ENCODE data around the gene MAP3K6. TPM values are rescaled to one million over a fixed set of nuclear protein-coding genes. Genes with fewer than 3 reads are reported as not detected.
A peak's percentile ranks its signal among the peaks of the same experiment; 100 is the strongest.

The MAP3K6 gene
- total RNA-seq, 4 donors from 2014 or later, result 13.5 to 35.5 (median 24.4) TPM

GRCh38 chr1:27349784-27350662, 16.7 kb downstream of the MAP3K6 start:
- peak overlapping the region; percentile 2 to 55 (median 5) for H3K27ac ChIP-seq

GRCh38 chr1:27348861-27349783, 17.6 kb downstream of the MAP3K6 start:
- Histone ChIP-seq H3K27ac (peak overlapping the region; percentile 2 to 55 (median 7)), H3K4me3 (peak overlapping the region; percentile 25 to 56 (median 37))
- intact Hi-C loops (cut with DNase I; ENCODE audit: low total_unique reads), result no loop called here

More at GRCh38 chr1:27349784-27350662, 16.7 kb downstream of the MAP3K6 start:
- Histone ChIP-seq H3K4me1 (peaks cover 15 to 30% (median 26%) of the 10 kb centered on the region in 4 donors), H3K9me3 (no peaks in the 10 kb centered on the region), H3K36me3 (no peaks in the 10 kb centered on the region), H3K27me3 (no peaks in the 10 kb centered on the region), H3K4me3 (peak overlapping the region; percentile 25 to 56 (median 37))
- DNase-seq, result peak; percentile 72
- TF ChIP-seq CTCF (IDR thresholded peaks at IDR 0.05) (peak in 1 of 5 experiments; percentile 14), EP300 (IDR thresholded peaks at IDR 0.05; ENCODE audit: low read depth) (no peak), POLR2AphosphoS5 (IDR thresholded peaks at IDR 0.05) (peak in 1 of 3 donors; percentile 18)
- intact Hi-C loops (cut with DNase I; ENCODE audit: low total_unique reads) (no loop called here), in situ Hi-C loops (cut with MboI; ENCODE audit: low pct_ligation_motif_present in 1 of 4, low pct_unique_long_range_greater_than_20kb in 1 of 4, low sequenced_read_pairs in 3 of 4) (no loop called here)
- 19 to 42% methylated on average over 4 to 72 of the region's 84 CpGs for WGBS, 2 donors (ENCODE audit: low coverage in 1 of 2)

DNA sequence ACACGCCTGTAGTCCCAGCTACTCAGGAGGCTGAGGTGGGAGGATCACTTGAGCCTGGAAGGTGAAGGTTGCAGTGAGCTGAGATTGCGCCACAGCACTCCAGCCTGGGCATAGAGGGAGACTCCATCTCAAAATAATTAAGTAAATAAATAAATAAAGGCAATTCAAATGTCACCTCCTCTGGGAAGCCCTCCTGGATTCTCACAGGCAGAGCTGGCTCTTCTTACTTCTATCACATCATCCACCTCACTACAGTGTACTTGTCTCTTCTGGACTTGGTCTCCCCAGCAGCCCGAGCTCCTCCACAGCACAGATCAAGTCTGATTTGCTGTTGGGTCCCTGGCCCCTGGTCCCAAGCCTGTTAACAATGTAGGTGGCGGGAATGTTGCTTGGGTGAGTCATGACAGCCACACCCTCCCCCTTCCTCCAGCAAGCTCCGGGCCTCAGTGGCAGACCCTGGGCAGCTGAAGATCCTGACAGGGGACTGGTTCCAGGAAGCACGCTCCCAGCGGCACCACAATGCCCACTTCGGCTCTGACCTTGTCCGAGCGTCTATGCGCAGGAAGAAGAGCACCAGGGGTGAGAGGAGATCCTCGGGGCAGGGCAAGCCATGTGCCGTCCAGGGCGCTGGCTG, 19.7 kb downstream of the MAP3K6 start:
- Histone ChIP-seq H3K27me3 (no peaks in the 10 kb centered on the region), H3K4me1 (peaks cover 15 to 35% (median 28%) of the 10 kb centered on the region in 4 donors), H3K36me3 (no peaks in the 10 kb centered on the region), H3K27ac (no peak overlapping the region), H3K9me3 (no peaks in the 10 kb centered on the region), H3K4me3 (no peak overlapping the region)
- DNase-seq, result no peak
- 83 to 90% methylated on average over 1 to 14 of the region's 14 CpGs for WGBS, 2 donors (ENCODE audit: low coverage in 1 of 2)
- TF ChIP-seq POLR2A (IDR thresholded peaks at IDR 0.05) (no peak), CTCF (IDR thresholded peaks at IDR 0.05) (no peak), POLR2AphosphoS5 (IDR thresholded peaks at IDR 0.05) (no peak), EP300 (IDR thresholded peaks at IDR 0.05; ENCODE audit: low read depth) (no peak)
- in situ Hi-C loops (cut with MboI; ENCODE audit: low pct_ligation_motif_present in 1 of 4, low pct_unique_long_range_greater_than_20kb in 1 of 4, low sequenced_read_pairs in 3 of 4) (no loop called here), intact Hi-C loops (cut with DNase I; ENCODE audit: low total_unique reads) (no loop called here)

More at GRCh38 chr1:27348861-27349783, 17.6 kb downstream of the MAP3K6 start:
- H3K9me3 ChIP-seq, result no peaks in the 10 kb centered on the region
- WGBS, 2 donors (ENCODE audit: low coverage in 1 of 2), result 35 to 90% methylated on average over 2 to 45 of the region's 51 CpGs
- peak; percentile 73 for DNase-seq
- in situ Hi-C loops (cut with MboI; ENCODE audit: low pct_ligation_motif_present in 1 of 4, low pct_unique_long_range_greater_than_20kb in 1 of 4, low sequenced_read_pairs in 3 of 4), result no loop called here
- peaks cover 15 to 30% (median 26%) of the 10 kb centered on the region in 4 donors for H3K4me1 ChIP-seq
- TF ChIP-seq CTCF (IDR thresholded peaks at IDR 0.05), result no peak
- no peak for TF ChIP-seq POLR2A (IDR thresholded peaks at IDR 0.05)
- no peak for TF ChIP-seq EP300 (IDR thresholded peaks at IDR 0.05; ENCODE audit: low read depth)
- TF ChIP-seq POLR2AphosphoS5 (IDR thresholded peaks at IDR 0.05), result no peak
- no peaks in the 10 kb centered on the region for H3K27me3 ChIP-seq
- H3K36me3 ChIP-seq, result no peaks in the 10 kb centered on the region

Measured in transverse colon (tissue), 4 donors.